Measurements from ENCODE around the gene IRF2BP1.

The IRF2BP1 gene

GRCh38 chr19:45885556-45886426, at the start of gene IRF2BP1:
Gene IRF2BP1 (minus strand): TSS chr19:45886141. CDS start chr19:45885774, 367 bp downstream.
- peak; percentile 92 for DNase-seq (ENCODE audit: low spot score)

- DNase-seq (ENCODE audit: low spot score), result no peak
Observed at GRCh38 chr19:45935267-45935666, 49.3 kb upstream of the IRF2BP1 start.

GRCh38 chr19:45934551-45935230, 48.8 kb upstream of the IRF2BP1 start:
- DNase-seq (ENCODE audit: low spot score), result no peak

- DNase-seq (ENCODE audit: low spot score), result no peak
Observed at GRCh38 chr19:45933759-45934158, 47.8 kb upstream of the IRF2BP1 start.

GRCh38 chr19:45931055-45931454, 45.1 kb upstream of the IRF2BP1 start:
- no peak for DNase-seq (ENCODE audit: low spot score)

- no peak for DNase-seq (ENCODE audit: low spot score)
Observed at GRCh38 chr19:45929247-45929646, 43.3 kb upstream of the IRF2BP1 start.

- peak; percentile 99 for DNase-seq (ENCODE audit: low spot score)
Observed at GRCh38 chr19:45927565-45928261, 41.8 kb upstream of the IRF2BP1 start.

- DNase-seq (ENCODE audit: low spot score), result no peak
Observed at GRCh38 chr19:45924891-45925447, 39.0 kb upstream of the IRF2BP1 start.

- no peak for DNase-seq (ENCODE audit: low spot score)
Observed at GRCh38 chr19:45922281-45922680, 36.3 kb upstream of the IRF2BP1 start.

- no peak for DNase-seq (ENCODE audit: low spot score)
Observed at GRCh38 chr19:45920458-45920857, 34.5 kb upstream of the IRF2BP1 start.

GRCh38 chr19:45919678-45920077, 33.7 kb upstream of the IRF2BP1 start:
- DNase-seq (ENCODE audit: low spot score), result no peak

- DNase-seq (ENCODE audit: low spot score), result no peak
Observed at GRCh38 chr19:45918721-45919120, 32.8 kb upstream of the IRF2BP1 start.

- DNase-seq (ENCODE audit: low spot score), result no peak
Observed at GRCh38 chr19:45917421-45918091, 31.6 kb upstream of the IRF2BP1 start.

- no peak for DNase-seq (ENCODE audit: low spot score)
Observed at GRCh38 chr19:45913874-45914830, 28.2 kb upstream of the IRF2BP1 start, which contains the start of gene NANOS2. Gene NANOS2 (minus strand): TSS chr19:45914778. CDS start chr19:45914693, 85 bp downstream.

GRCh38 chr19:45911291-45911690, 25.4 kb upstream of the IRF2BP1 start:
- no peak for DNase-seq (ENCODE audit: low spot score)

GRCh38 chr19:45908956-45909355, 23.0 kb upstream of the IRF2BP1 start:
- DNase-seq (ENCODE audit: low spot score), result no peak

- DNase-seq (ENCODE audit: low spot score), result no peak
Observed at GRCh38 chr19:45906221-45906620, 20.3 kb upstream of the IRF2BP1 start.

- no peak for DNase-seq (ENCODE audit: low spot score)
Observed at GRCh38 chr19:45905011-45905410, 19.1 kb upstream of the IRF2BP1 start.

- peak; percentile 100 for DNase-seq (ENCODE audit: low spot score)
Observed at GRCh38 chr19:45902651-45903625, 17.0 kb upstream of the IRF2BP1 start.

Measured in AG20443 (cell line).